T-helper 1 cell (primary cell): ENCODE measurements around the gene KIF16B.
"Not testable (repeated sequence)": the region's sequence is repeated elsewhere in the genome, so short reads cannot be mapped to it uniquely, and the experiment has no call there.

ENCODE experiments used
- DNase-seq, 5 donors: peaks; one replicate each; pipeline ENCODE4 v3.0.0-alpha.2; 2012 to 2020

Gene KIF16B

DNA sequence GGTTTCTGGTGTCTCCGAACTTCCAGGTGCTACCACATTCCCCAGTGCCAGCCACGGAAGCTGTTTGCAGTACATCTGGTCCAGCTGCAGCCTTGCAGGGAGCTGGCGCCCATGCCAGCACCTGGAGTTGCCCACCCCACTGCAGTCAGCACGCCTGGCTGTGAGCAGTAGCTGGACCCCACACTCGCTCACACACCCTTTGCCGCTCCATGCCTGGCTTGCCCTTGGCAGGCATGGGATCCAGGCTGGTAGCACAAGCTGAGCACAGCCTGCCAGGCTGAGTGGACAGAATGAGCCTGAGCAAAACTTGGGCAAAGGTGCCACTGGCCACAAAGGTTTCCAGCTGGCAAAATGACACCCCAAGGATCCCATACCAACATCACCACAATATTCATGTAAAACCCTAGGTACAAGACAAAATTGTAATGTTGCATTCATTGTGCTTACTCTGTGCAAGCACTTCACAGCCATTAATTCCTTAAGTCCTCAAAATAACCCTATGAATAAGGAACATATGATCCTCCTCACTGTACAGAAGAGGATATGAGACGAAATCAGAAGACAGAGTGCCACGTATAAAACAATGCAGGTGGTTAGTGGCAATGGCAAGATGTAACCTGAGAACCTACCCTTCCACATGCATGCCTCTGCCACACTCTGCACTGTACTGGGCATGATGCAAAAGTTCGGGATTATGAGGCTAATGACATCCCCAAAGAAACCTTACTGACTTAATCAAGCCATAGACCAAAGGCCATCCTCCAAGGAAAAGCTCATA, 18.3 kb downstream of the KIF16B start:
- no peak for DNase-seq

DNA sequence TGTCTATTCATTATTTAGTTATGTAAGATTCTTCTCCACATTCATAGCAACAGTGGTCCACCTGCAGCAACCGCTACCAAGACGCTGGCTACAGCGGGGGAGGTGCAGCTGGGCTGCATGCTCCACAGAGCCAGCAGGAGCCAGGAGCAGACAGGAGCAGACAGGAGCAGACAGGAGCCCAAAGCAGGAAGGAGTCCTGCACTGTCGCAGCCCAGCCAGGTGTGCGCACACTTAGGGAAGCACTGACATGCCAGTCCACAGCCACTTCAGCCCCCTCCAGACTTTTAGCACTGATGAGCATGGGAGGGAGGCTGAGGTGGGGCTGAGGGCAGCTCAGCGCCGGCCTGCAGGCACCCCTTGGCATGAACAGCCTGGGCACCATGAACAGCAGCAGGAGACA, 19.6 kb downstream of the KIF16B start:
- DNase-seq = no peak

DNA sequence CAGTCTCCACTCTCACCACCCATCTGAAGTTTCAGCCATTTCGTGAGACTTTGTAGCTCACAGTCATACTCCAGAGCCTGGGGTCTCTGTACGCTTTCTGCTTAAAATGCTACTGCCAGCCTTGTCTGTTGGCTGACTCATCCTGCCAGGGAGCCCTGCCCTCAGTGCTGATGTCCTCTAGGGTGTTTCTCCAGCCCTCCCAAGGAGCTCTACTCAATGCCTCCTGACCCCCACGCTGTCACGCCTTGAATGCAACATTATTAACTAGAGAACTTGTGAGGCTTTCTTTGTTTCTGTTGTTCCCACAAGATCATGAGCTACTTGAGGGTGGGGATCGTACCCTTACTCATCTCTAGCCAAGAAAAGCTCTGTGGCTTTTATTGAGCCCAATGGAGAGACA, 20.1 kb downstream of the KIF16B start:
- DNase-seq = no peak

DNA sequence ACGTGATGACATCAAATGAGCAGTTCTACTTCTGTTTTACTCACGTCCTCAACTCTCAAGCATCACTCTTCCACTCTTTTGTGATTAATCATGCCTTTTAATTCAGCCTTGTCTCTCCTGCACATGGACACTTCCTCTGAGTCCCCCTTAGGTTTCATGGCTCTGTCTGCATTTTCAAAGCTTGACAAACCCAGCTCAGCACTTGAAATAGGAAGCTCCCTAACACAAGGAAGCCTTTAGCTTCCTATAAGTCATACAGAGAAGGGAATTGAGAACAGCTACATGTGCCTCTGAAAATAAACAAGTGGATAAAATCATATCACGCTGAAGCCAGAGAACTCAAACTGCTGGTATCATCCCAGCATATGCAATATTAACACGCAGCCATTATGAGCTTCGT, 21.2 kb downstream of the KIF16B start:
- no peak for DNase-seq

DNA sequence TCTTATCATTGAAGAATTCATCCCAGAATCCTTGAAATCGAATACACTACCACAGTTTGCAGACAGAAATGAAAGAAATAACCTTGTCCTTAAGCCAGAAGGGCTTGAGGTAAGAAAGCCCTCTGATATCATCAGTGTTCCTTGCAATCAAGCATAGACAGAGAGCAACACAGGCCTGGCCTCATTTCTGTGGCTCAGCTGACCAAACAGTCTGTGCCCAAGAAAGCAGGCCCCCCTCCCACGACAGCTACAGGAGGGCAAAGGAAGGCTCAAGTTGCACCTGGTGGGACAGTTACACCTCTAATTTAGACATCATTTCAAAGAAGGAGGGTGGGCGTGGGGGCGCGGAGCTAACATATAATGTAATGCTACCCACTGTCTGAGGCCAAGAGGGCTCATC, 21.6 kb downstream of the KIF16B start:
- no peak for DNase-seq

DNA sequence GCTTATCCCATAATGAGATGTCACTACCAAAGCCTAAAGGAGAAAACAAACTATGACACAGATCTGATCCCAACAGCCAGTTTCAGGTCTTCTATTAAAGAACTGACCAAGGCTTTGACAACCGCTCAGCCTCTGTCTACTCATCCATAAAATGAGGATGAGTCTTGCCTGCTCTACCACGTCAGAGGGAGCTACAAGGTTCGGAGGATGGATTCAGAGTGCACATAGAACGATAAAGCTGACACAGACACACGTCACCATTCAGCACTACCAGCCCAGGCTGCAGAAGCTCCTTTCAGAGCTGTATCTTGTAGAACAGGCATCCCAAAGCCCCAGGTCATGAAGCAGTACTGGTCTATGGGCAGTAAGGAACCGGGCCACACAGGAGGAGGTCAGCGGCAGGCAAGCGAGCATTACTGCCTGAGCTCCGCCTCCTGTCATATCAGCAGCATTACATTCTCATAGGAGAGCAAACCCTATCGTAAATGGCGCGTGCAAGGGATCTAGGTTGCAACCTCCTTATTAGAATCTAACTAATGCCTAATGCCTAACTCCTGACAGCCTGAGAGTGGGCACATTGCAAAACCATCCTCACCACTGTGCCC, 25.1 kb downstream of the KIF16B start:
- no peak for DNase-seq

DNA sequence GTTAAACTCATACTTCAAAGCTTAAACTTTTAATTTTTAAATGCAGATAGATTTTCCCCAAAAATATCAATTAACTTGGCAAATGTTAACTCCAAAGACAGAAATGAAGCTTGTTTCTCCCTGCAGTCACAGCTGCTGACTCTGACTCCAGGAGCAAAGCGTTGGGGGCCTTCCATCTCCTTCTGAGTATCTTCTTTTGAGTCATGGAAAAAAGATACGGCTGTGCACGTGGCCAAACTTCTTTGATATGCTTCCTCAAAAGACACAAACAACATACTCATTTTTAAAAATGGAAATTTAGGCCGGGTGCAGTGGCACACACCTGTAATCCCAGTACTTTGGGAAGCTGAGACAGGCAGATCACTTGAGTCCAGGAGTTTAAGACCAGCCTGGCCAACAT, 28.3 kb downstream of the KIF16B start:
- DNase-seq = no peak

DNA sequence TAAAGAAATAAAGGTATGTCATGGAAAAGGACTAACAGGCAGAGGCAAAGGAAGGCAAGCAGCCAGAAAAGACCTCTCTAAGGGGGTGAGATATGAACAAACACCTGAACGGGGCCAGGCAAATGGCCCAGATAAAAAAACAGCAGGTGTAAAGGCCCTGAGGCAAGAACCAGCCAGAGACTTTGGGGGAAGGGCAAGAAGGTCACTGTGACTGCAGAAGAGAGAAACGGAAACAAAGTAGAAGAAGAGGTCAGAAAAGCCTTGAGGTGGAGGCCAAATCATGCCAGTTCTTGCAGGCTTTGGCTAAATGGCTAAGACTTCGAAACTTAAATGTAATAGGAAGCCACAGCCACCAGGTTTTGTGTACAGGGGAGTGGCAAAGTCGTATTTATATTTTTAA, 30.8 kb downstream of the KIF16B start:
- no peak for DNase-seq

DNA sequence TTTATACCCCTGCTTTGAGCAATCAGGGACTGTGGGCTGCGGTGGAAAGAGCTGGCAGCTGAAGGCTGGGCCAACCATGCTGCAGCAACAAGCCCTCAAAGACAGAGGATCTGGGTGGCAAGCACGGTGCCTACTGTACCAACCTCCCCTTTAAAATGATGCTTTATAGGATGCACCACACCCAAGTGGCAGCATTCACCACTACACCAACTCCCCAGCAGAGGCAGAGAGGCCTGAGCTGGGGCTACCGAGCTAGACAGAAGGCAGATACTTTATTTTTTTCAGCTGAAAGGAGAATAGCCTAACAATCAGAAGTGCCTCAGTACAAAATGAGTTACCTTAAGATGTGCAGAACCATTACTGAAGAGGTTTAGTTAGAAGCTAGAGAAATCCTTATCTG, 31.4 kb downstream of the KIF16B start:
- DNase-seq = no peak

DNA sequence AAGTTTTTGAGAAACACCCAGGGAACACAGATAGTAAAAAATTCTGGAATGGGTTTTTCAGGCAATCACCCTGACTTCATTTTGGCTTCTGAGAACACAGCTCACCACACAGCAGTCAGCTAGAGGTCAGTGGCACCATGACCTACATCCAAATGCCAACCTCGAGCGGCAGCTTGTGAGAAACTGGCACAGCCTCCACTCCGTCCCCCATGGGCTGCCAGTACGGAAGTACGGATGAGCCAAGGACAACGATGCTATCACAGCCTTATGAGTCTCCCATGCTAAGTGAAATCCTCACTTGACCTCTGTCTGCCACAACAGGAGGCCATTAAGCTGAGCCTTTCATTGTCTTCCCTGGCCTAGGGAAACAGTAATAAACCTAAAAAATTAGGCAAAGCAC, 32.0 kb downstream of the KIF16B start:
- DNase-seq = no peak

DNA sequence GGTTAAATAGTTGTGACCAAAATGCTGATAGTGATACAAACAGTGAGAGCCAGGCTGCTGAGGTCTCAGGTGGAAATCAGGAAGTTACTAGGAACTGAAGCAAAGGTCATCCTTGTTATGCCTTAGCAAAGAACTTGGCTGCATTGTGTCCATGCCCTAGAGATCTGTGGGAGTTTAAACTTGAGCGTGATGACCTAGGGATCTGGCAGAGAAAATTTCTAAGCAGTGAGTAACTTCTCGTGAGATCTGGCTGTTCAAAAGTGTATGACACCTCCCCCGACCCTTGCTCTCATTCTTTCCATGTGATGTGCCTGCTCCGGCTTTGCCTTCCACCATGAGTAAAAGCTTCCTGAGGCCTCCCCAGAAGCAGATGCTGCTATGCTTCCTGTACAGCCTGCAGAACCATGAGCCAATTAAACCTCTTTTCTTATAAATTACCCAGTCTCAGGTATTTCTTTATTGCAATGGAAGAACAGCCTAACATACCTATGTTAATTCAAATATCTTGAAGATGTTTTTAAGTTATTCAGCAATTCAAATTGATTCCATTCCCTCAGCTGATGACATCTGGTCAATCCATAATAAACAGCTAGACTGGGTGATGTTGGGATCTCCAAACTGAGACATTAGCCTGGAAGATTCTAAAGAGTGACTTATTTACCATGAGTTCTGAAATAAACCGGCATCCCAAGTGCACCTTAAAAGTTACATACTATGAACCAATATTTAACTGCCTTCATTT, 33.8 kb downstream of the KIF16B start:
- no peak for DNase-seq

DNA sequence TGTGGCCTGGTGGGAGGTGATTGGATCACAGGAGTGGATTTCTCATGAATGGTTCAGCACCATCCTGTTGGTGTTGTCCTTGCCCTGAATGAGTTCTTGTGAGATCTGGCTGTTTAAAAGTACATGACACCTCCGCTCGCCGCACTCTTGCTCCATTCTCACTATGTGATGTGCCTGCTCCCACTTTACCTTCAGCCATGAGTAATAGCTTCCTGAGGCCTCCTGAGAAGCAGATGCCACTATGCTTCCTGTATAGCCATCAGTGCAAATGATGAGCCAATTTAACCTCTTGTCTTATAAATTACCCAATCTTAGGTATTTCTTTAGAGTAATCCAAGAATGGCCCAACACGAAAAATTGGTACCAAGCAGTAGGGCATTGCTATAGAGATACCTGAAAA, 34.5 kb downstream of the KIF16B start:
- no peak for DNase-seq

DNA sequence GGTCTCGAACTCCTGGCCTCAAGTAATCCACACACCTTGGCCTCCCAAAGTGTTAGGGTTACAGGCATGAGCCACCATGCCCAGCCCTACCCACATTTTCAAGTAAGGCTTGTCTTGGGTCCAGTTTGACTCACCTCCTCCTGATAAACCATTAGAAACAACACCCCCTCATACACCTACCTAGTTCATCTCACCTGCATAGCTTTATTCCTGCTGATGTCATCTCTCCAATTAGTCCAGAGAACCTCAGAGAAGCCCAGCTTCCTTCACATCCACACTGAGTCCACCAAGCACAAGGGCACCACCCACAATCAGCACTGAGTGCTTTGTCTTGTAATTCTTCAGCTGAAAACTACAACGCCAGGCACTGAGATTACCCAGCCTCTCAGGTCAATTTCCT, 35.3 kb downstream of the KIF16B start:
- DNase-seq = no peak

DNA sequence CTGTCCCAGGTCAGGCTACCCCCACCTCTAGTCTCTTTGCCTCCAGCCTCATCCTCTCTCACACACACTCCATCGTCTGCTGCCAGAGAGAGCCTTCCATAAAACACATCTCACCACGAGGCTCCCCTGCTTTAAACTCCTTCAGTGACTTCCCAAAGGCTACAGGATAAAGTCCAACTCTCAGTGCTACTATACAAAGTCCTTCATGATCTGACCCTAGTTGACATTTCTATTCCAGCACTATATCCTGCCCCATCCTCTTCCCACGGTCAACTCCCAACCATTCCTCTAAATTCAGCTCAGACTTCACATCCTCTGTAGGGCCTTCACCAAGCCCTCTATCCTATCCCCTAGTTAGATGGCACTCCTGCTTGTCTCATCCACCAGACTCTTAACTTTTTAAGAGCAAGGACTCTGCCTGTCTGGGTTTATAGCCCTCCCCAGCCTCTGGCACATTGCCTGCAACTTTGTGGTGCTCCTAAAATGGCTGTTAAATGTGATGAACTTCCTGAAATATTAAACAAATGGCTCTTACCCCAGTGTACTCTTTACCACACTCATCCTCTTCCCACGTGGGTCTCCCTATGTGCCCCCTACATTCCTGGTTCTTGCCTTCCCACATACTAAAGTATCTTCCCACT, 36.1 kb downstream of the KIF16B start:
- no peak for DNase-seq

DNA sequence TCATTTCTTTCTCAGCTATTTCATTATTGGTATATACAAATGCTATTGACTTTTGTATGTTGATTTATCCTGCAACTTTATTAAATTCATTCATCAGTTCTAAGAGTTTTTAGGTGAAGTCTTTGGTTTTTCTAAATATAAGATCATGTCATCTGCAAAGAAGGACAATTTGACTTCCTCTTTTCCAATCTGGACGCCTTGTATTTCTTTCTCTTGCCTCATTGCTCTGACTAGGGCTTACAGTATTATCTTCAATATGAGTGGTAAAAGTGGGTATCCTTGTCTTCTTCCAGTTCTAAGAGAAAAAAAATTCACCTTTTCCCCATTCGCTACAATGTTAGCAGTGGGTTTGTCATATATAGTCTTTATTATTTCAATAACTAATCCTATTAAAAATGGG, 38.0 kb downstream of the KIF16B start:
- no peak for DNase-seq

DNA sequence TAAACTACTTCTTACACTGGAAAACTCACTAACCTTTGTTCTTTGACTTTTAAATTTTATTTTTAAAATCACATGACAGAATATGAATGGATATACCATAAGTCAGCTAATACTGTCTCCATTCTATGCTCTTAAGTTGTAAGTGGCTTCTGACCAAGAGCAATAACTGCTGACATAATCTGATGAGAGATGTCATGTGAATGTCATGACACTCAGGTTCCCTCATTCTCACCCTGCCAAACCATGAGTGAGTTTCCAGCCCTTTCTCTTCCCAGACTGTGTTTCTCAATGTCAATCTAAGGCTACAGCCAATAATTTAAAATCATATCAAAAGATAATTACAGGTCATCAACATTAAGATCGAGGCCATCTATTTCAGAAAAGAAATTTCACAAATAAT, 39.7 kb downstream of the KIF16B start:
- no peak for DNase-seq

DNA sequence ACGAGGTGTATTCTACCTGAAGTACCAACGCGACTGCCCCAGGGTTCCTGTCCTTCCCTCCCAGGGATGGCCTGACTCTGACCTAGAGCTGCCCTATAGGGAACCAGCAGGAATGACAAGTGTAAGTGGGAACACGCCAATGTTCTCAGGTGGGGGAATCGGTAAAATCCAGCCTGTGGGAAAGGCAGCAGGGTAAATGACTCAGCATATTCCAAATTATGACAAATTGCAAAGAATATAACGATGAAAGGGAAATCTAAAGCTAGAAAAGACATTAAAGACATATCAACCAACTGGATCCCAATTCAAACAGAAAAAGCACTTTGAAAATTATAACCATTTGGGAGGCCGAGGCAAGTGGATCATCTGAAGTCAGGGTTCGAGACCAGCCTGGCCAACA, 41.8 kb downstream of the KIF16B start:
- no peak for DNase-seq

DNA sequence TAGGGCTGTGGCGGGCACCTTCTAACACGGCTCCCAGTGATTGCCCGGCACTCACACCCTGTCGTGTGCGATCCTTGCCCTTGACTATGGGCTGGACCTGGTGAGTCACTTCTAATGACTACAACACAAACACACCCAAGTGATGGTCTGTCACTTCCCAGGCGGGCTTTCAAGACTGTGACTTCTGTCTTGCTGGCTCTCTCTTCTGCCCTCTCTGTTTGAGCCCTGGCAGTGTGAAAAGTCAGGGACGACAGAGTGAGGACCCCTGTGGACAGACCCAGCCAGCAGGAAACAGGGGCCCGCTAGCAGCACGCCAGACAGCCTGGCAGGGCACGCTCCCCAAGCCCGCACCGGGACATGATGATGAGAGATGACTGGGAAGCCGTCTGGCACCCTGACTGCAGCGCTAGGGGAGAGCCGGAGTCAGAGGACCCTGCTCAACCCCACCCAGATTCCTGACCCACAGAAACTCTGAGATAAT, 43.0 kb downstream of the KIF16B start:
- DNase-seq = no peak

DNA sequence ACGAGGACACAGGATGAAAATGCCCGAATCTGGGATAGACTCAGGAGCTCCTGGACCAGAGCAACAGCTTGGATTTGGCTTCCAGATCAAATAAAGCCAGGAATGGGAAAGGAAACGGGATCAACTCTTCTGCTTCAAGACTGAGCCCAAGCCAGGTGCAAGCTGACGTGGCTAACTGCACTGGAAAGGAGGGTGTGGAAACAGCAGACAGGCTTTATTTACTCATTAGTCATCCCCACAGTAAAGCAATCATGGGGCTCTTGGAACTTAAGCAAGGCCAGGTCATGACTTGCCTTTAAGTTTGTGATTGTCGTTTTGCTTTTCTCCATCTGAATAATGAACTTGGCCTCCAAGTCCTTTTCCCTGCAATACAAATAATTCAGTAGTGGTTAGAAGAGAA, 45.2 kb downstream of the KIF16B start:
- no peak for DNase-seq

DNA sequence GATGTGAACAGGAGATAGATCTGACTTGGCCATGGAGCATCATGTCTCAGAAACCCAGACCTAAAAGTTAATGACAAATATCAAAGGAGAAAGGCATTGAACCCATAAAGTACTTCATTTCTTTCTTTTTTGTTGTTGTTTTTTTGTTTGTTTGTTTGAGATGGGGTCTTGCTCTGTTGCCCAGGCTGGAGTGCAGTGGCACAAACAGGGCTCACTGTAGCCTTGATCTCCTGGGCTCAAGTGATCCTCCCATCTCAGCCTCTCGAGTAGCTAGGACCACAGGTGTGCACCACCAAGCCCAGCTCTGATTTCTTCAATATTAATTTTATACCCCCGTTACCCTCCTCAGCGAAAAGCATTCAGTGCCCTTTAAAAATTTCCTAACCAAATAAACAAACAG, 45.8 kb downstream of the KIF16B start:
- no peak for DNase-seq

DNA sequence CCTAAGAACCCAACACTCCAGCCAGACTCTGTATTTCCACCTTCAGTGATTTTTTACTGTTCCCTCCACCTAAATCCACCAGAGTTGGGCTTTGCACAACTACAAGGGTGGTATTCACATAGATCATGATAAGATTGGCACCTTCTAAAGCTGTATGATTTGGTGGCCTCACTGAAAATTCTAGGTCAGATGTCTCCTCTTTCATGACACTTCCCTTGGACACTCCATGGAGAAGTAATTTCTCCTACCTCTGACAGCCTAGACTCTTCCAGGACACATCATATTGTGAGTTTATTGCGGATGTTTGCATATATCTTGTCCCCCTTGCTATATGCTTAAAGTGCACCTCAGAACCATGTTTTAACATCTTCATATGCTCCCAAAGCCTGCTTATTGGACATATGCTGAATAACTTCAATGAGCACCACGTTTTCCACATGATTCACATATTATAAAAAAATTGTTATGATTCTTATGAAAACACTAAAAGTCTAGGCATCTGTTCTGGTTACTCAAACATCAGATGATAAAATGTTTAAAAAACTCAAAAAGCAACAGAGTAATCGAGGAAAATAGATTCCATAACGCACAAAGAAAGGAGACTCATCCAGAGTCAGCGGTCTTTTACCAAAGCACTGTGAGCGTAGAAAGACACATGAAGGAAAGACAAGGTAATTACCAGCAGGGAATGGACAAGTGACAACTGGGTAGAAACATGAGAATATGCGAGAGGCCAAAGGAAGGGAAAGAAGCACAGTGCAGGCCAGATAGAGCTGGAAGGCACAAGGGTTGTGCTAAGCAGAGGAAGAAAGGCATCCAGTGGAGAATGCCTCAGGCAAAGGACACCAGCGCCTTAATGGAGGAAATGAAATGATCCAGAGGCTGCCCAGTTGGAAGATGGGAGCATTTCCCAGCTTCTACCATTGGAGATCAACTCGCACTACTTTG, 46.5 kb downstream of the KIF16B start:
- no peak for DNase-seq

DNA sequence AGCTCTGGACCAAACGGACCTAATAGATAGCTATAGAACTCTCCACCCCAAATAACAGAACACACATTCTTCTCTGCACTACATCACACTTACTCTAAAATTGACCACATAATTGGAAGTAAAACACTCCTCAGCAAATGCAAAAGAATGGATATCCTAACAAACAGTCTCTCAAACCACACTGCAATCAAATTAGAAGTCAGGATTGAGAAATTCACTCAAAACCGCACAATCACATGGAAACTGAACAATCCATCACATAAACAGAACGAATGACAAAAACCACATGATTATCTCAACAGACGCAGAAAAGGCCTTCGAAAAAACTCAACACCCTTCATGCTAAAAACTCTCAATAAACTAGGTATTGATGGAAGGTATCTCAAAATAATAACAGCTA, 50.6 kb downstream of the KIF16B start:
- DNase-seq = not testable (repeated sequence)
